ENCODE measurements around the gene SEC24C. TPM values are rescaled to one million over a fixed set of nuclear protein-coding genes. Genes with fewer than 3 reads are reported as not detected.

Gene SEC24C
- total RNA-seq, 1 donor from 2014 or later, result 75.5 TPM

GRCh38 chr10:73797324-73798025 lies 53.3 kb downstream of the SEC24C start:
- Mint-ChIP-seq H3K27ac (no peak overlapping the region), H3K36me3 (peaks cover 34% of the 10 kb centered on the region), H3K9me3 (no peaks in the 10 kb centered on the region), H3K4me3 (no peak overlapping the region), H3K27me3 (ENCODE audit: low read depth) (no peaks in the 10 kb centered on the region), H3K4me1 (no peaks in the 10 kb centered on the region)
- TF ChIP-seq CTCF (IDR thresholded peaks at IDR 0.05; ENCODE audit: unreplicated experiment), result no peak
- DNase-seq (ENCODE audit: low spot score in 2 of 2, unreplicated experiment in 2 of 2), result no peak

- no peak for TF ChIP-seq CTCF (IDR thresholded peaks at IDR 0.05; ENCODE audit: unreplicated experiment)
- Mint-ChIP-seq H3K27me3 (ENCODE audit: low read depth) (no peaks in the 10 kb centered on the region), H3K4me1 (no peaks in the 10 kb centered on the region), H3K4me3 (no peak overlapping the region), H3K27ac (no peak overlapping the region), H3K9me3 (no peaks in the 10 kb centered on the region), H3K36me3 (peaks cover 37% of the 10 kb centered on the region)
- DNase-seq (ENCODE audit: low spot score in 2 of 2, unreplicated experiment in 2 of 2), result no peak
These were observed 53.9 kb downstream of the SEC24C start for GRCh38 chr10:73798087-73798486.

- Mint-ChIP-seq H3K9me3 (no peaks in the 10 kb centered on the region), H3K4me1 (no peaks in the 10 kb centered on the region), H3K27ac (no peak overlapping the region), H3K27me3 (ENCODE audit: low read depth) (no peaks in the 10 kb centered on the region), H3K36me3 (peaks cover 33% of the 10 kb centered on the region), H3K4me3 (no peak overlapping the region)
- no peak for TF ChIP-seq CTCF (IDR thresholded peaks at IDR 0.05; ENCODE audit: unreplicated experiment)
- DNase-seq (ENCODE audit: low spot score in 2 of 2, unreplicated experiment in 2 of 2), result no peak
These were observed 54.9 kb downstream of the SEC24C start for GRCh38 chr10:73798927-73799560.

GRCh38 chr10:73799899-73800559 lies 55.9 kb downstream of the SEC24C start:
- no peak overlapping the region for H3K4me3 Mint-ChIP-seq
- H3K4me1 Mint-ChIP-seq, result no peaks in the 10 kb centered on the region
- no peak for TF ChIP-seq CTCF (IDR thresholded peaks at IDR 0.05; ENCODE audit: unreplicated experiment)
- DNase-seq (ENCODE audit: low spot score in 2 of 2, unreplicated experiment in 2 of 2), result no peak
- no peaks in the 10 kb centered on the region for H3K9me3 Mint-ChIP-seq
- H3K27ac Mint-ChIP-seq, result no peak overlapping the region
- H3K36me3 Mint-ChIP-seq, result peaks cover 28% of the 10 kb centered on the region
- H3K27me3 Mint-ChIP-seq (ENCODE audit: low read depth), result no peaks in the 10 kb centered on the region

GRCh38 chr10:73800560-73801252 lies 56.5 kb downstream of the SEC24C start:
- Mint-ChIP-seq H3K27ac (no peak overlapping the region), H3K27me3 (ENCODE audit: low read depth) (no peaks in the 10 kb centered on the region), H3K4me3 (no peak overlapping the region), H3K36me3 (peaks cover 28% of the 10 kb centered on the region), H3K9me3 (no peaks in the 10 kb centered on the region), H3K4me1 (no peaks in the 10 kb centered on the region)
- no peak for DNase-seq (ENCODE audit: low spot score in 2 of 2, unreplicated experiment in 2 of 2)
- TF ChIP-seq CTCF (IDR thresholded peaks at IDR 0.05; ENCODE audit: unreplicated experiment), result no peak

All from mesothelial cell of epicardium (in vitro differentiated cells).